ENCODE measurements around the gene GSK3A.

GSK3A gene

DNA sequence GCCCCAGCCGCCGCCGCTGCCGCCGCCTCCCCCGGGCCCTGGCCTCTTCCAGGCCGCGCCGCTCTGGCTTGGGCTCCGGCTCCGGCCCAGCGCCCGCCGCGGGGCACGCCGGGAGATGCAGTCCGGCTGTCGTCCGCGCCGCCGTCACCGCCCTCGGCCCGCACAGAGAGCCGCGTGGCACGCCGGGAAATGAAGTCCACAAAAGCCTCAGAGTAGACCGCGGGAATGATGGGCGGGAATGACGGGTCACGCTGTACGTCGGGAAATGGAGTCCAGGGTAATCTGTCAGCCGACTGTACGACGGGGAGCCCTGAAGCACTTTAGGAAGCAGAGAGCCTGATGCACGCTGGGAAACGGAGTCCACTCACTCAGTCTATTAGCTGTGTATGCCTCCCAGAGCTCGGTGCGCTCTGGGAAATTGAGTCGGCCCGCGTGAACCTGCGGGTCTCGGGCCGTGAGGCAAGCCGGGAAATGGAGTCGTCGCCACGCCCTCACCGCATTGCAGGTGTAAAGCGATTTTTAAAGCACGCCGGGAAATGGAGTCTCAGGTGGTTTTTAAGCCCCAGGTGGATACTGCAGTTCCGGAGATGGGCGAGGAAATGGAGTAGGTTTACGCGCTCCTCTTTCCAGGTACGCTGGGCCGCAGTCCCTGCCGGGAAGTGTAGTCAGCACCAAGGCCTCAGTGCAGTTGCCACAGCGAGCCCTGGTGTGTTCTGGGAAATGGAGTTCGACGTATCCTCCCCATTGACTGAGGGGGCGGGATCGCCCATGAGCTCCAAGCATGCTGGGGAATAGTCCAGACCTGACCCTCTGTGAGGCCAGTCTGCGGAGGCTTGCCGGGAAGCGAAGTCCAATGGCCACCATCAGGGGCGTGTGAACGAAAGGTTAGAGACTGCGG is at the start of gene GSK3A:
Gene GSK3A, minus strand, starts transcription at position 91 of the 898 bp plus-strand sequence. CDS start 137 bp downstream, outside the sequence.
- peak; percentile 96 for DNase-seq

DNA sequence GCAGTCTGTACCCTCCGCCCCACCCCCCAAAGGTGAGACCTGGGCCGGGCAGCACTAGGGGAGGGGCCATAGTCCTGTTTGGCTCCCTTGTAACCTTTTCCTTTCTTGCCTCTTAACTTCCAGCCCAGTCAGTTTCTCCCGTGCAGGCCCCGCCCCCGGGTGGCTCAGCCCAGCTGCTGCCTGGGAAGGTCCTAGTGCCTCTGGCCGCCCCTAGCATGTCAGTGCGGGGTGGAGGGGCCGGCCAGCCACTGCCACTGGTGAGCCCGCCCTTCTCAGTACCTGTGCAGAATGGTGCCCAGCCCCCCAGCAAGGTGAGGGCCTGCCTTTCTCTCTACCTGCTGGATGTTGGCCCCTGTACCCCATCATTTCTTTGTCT is 49.0 kb upstream of the GSK3A start:
- DNase-seq, result no peak

DNA sequence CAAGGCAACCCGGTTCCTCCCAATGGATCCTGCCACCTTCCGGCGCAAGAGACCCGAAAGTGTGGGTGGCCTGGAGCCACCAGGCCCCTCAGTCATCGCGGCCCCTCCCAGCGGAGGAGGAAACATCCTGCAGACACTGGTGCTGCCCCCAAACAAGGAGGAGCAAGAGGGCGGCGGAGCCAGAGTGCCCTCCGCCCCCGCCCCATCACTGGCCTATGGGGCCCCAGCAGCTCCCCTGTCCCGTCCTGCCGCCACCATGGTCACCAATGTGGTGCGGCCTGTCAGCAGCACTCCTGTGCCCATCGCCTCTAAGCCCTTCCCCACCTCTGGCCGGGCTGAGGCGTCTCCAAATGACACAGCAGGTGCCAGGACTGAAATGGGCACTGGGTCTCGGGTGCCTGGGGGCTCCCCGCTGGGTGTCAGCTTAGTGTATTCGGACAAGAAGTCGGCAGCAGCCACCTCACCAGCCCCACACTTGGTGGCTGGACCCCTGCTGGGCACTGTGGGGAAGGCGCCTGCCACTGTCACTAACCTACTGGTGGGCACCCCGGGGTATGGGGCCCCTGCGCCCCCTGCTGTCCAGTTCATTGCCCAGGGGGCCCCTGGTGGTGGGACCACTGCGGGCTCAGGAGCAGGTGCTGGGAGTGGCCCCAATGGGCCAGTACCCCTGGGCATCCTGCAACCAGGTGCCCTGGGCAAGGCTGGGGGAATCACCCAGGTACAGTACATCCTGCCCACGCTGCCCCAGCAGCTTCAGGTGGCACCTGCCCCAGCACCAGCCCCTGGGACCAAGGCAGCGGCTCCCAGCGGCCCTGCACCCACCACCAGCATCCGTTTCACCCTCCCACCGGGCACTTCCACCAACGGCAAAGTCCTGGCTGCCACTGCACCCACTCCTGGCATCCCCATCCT is 48.4 kb upstream of the GSK3A start:
- DNase-seq, result peak; percentile 69

DNA sequence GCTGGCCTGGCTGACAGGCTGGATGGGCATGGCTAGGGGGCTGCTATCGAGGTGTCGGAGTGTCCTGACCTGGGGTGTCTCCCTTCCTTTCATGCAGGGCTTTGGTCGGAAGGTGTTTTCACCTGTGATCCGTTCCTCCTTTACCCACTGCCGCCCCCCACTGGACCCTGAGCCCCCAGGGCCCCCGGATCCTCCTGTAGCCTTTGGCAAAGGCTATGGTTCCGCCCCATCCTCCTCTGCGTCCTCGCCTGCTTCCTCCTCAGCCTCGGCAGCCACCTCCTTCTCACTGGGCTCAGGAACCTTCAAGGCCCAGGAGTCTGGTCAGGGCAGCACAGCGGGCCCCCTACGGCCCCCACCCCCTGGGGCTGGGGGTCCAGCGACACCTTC is 47.7 kb upstream of the GSK3A start:
- DNase-seq, result no peak

DNA sequence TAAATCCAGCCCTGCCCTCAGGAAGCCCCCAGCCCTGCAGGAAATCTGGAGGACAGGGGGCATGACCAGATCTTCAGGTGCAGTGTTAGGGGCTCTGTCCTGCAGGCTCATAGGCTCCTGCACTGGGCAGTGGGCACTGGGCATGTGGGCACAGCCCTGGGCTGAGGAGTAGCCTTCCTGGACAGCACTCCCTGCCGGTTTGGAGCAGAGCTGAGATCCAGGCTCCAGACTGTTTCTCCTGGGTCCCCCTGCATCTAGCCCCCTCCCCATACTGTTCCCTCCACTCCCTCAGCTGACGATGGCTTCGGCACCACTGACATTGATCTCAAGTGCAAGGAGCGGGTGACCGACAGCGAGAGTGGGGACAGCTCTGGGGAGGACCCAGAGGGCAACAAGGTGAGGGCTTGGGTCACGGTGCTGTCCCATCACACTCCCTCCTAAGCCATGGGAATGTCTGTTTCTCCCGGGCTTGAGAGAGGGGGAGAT is 47.2 kb upstream of the GSK3A start:
- no peak for DNase-seq

DNA sequence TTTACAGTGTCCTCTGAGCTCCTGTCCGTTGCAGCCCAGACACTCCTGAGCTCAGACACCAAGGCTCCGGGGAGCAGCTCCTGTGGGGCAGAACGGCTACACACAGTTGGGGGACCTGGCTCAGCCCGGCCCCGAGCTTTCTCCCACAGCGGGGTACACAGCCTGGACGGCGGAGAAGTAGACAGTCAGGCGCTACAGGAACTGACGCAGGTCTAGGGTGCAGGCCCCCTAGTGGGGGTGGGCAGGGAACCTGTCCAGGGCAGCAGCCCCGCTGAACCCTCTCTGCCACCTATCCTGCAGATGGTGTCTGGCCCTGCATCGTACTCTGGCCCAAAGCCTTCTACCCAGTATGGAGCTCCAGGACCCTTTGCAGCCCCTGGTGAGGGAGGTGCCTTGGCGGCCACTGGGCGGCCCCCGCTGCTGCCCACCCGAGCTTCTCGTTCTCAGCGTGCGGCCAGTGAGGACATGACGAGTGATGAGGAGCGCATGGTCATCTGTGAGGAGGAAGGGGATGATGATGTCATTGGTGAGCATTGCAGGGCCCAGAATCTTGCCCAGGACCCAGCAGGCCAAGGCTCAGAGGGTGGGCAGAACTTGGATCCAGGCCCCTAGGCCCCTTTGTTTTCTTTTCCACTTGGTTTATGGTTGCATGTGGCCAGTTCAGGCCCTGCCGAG is 46.6 kb upstream of the GSK3A start:
- DNase-seq, result no peak

DNA sequence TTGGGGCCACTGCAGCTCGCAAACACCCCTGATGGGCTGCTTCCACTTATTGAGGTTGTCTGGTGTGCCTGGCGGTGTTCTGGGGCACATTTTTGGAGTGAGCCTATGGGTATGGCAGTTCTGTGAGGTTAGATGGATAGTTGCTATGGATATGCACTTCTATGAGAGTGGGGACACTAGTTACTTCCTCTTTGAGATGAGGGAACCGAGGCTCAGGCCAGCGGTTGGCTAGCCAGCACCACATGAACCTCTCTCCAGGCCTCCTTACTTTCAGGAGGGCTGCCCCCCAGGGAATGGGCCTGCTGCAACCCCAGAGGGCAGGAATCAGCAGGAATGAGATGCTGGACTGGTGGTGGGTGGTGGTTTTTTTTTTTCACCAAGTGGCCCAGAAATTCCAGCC is 46.0 kb upstream of the GSK3A start:
- no peak for DNase-seq

DNA sequence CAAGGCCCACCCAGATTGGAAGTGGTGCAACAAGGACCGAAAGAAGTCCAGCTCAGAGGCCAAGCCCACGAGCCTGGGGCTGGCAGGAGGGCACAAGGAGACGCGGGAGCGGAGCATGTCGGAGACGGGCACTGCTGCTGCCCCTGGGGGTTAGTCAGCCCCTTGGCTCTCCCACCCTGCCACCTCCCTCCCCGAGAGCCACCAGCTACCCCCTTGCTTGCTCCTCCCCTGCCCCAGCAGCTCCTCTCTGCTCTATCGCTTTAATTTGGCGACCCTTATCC is 45.4 kb upstream of the GSK3A start:
- DNase-seq, result no peak

DNA sequence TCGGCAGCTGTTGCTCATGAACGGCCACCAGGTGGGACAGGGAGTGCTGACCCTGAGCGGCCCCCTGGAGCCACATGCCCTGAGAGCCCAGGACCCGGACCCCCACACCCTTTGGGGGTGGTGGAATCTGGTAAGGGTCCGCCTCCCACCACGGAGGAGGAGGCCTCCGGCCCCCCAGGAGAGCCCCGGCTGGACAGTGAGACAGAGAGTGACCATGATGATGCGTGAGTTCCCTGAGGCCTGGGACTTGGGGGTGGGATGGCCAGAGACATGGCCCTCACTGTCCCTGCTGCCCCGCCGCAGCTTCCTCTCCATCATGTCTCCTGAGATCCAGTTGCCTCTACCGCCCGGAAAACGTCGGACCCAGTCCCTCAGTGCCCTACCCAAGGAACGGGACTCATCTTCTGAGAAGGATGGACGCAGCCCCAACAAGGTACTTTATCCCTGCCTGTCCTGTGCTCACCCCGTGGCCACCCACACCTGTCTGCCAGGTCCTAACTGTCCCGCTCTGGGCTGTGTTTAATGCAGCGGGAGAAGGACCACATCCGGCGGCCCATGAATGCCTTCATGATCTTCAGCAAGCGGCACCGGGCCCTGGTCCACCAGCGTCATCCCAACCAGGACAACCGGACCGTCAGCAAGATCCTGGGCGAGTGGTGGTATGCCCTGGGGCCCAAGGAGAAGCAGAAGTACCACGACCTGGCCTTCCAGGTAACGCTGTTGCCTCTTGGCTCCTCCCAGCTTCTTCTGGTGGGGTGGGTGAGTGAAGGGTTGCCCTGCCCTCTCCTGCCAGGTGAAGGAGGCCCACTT is 44.8 kb upstream of the GSK3A start:
- DNase-seq, result no peak

DNA sequence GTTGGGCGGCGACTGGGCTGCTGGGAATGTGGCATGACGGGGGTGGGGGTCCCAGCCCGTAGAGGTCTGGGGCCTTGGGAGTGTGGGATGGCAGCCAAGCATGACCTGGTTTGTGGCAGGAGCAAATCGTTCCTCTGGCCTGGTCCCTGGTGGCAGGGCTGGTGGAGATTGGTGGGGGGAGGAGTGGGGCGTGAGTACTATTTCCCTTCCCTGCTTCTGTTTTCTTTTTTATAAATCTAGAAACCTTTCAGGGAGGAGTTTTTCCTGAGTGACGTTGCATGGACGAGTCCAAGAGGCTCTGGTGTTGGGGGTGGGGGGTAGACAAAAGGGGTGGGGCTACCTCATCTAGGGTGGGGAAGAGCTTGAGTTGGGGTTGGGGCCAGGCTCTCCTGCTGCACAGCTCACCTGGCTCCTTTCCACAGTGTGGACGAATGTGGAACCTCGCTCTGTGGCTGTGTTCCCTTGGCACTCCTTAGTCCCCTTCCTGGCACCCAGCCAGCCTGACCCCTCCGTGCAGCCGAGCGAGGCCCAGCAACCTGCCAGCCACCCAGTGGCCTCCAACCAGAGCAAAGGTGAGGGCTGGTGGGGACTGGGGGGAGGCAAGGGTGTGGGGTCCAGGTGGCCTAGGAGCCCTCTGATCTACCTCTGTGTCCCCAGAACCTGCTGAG is 44.1 kb upstream of the GSK3A start:
- DNase-seq, result no peak

DNA sequence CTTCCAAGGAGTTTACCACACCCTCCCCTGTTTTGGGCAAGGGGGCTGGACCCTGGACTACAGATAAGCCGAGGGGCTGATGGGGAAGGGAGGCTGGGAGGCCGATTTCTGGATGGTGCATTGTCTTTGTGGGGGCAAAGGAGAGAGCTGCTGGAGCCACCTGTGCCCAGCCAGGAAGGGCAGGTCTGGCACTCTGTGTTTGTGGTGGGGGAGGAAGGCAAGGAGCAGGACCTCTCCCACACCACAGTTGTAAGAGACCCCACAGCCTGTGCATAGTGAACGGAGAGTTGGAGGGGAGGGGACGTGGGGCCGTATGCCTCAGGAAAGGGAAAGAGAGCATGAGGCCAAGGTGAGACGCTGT is 43.6 kb upstream of the GSK3A start:
- no peak for DNase-seq

DNA sequence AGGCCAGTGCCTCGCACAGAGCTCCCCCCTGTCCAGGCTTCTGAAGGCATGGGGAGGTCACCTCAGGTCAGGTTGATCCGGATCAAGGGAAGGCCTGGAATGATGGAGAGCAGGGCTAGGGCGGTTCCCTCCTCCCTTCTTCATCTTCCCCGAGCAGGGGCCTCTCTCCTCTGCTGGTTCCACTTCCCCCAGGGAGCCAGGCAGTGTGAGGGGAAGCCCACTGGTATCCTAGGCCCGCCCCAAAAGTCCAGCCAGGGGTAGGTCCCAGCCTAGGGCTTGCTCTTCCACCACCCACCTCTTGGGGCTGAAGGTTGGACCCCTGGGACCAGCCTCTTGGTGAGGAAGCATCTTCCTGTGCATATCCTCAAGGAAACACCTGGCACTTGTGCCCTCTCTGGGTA is 43.1 kb upstream of the GSK3A start:
- DNase-seq, result no peak

DNA sequence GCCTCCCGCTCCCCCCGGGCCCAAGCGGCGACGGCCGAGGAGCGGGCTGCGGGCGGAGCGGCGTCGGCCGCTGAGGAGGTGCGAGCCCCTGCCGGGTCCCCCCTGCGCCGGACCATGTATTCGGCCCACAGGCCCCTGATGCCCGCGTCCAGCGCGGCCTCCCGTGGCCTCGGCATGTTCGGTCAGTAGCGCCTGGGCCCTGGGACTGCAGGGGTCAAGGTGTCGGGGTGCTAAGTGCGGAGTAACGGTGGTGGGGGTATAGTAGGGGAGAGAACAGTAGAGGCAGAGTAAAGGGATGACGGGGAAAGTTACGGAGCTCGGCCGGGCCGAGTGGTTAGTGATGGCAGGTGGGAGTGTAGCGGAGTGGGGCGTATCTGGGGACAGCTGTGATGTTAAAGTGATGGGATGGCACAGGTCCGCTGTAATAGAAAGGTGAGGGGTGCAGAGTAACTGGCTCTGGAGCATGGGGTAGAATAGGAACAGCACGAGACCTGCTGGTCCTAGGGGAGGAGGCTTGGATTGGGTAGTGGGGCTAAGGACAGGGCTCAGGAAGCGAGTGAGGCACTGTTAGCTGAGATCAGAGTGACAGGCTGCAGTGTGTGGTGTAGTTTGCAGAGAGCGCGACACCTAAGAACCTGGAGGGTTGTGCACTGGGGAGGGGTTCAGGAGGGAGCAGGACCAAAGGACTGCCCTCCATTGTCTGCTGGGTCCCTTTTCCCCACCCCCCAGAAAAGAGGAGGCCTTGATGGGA is 42.4 kb upstream of the GSK3A start:
- peak; percentile 50 for DNase-seq

DNA sequence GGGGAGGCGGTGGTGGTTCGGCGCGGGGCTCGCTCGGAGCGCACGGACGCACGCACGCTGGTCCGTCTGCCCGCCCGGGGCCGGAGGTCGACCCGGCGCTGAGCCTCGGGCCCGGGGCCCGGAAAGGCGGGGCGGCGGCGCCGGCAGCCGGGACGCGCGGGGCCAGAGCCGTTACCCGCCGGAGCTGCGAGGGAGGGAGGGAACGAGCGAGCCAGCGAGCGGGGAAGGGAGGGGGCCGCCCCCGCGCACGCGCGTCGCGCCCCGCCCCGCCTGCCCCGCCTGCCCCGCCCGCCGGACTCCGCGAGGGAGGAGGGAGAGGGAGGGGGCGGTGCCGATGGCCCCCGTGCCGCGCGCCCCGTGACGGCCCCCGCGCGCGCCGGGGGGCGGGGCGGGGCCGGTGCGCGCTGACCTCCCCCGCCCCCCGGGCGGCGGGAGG is 41.7 kb upstream of the GSK3A start:
- peak; percentile 84 for DNase-seq

DNA sequence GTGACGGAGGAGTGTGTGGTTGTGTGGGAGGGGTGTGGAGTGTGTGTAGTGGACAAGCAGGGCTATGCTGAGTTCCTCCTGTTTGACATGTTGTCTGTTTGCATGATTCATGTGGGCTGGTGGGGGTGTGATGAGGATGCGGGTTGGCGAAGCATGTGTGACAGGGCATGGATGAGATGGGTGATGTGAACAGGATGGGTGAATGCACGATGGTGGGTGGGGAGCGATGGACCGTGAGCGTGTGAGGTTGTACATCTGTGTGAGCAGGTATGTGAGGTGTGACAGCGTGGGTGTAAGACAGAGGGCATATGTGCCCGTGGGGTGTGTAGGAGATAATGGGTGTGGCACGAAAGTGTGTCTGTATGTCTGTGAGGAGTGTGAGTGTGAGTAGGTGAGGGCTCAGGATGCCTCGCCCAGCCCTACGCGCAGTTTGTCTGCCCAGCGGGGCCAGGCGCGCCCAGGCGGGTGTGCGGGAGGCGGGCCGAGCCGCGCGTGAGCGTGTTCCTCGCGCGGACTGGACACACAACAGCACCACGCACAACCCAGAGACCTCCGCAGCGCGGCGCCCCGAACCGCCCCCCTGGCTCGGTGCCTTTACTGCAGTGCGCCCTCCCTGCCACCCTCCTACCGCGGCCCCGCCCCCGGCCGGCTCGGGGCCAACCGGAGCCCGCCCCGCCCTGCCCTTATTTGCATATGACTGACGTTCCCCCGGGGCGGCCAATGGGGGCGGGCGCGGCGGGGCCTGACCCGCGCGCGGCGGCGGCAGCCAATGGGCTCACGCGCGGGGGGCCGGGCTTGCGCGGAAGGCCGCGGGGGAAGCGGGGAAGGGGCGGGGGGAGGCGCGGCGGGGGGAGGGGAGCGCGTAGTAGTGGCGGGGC is 41.0 kb upstream of the GSK3A start:
- peak; percentile 96 for DNase-seq

DNA sequence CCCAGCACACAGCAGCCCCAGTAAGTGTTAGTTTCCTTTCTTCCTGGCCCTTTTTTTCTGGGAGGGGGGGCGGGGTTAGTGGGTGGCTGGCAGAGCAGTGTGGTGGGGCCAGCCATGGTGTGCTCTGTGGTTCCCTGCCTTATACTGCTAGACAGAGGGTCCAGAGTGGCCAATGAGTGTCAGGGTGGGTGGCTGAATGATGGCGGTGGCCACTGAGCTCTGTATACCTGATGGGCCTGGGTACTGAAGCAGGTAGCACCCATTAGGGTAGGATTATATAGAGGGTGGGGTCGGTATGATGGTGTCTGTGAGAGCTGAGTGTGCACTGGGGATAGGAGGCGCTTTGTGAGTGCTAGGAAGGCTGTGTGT is 40.4 kb upstream of the GSK3A start:
- no peak for DNase-seq

DNA sequence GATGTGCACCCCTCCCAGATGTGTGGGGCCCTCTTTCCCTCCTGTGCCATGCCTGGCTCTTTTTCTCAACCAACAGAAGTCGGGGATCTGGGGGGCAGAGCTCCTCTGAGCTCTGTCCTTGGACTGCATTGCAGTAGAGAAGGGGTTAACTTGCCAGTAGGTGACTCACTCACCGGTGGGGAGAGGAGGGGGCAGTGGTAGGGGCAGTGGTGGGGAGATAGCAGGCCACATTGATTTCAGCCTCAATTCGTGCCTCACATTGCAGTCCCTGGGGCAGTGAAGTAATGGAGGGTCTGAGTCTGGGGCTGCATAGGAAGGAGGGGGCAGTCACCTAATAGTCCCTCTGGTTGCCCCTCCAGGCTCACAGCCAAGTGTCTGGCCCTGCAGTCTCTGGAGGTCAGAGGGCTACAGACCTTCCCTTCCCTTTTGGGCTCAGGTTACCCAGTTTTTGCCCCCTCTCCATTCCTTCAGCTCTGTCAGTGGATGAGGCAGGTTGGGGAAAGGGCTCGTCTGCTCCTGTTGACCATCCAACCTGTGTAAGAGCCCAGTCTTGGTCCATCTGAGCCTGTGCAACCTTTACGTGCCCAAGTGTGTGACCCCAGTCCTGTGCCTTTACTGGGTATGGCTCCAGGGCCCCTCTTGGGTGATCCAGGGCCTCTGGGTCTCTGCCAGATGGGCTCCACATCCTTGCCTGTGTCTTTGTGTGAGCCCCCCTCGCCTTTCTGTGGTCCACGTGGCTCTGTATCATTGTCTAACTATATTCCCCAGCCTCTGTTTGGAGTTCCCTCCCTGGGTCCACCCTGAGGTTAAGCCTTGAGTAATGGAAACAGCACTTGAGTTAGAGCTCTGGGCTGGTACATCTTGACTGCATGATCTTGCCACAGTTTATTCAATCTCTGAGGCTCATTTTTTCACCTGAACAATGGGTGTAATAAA is 39.7 kb upstream of the GSK3A start:
- DNase-seq, result no peak

DNA sequence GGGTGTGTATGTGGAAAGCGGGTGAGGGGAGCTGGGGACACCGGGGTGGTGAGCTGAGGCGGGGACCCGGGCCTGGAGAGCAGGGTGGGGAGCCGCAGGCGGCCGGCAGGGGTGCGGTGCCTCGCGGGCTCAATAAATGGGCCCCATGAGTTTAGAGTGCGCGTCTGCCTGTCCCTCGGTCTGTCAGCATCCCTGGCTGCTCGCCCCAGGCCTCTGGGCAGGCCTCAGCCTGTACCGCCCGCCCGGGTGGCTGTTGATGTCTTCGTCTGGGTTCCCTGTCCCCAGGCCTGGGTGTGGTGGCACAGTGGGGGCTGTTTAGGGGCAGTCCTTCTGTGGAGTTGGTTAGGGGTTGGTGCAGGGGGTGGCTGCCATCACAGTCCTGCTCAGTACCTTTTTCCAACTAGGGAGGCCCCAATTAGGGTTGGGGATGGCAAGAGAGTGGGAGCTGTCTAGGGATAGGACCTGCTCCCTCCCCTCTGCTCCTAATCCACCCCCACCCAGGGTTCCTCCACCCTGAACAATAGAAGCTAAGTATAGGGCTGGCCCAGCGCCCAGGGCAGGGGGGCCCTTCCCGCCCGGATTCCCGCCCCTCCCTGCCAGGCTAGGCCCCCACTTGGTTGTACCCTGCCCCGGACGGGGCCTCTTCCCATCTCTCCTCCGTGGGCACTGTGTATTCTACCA is 38.9 kb upstream of the GSK3A start:
- peak; percentile 46 for DNase-seq

DNA sequence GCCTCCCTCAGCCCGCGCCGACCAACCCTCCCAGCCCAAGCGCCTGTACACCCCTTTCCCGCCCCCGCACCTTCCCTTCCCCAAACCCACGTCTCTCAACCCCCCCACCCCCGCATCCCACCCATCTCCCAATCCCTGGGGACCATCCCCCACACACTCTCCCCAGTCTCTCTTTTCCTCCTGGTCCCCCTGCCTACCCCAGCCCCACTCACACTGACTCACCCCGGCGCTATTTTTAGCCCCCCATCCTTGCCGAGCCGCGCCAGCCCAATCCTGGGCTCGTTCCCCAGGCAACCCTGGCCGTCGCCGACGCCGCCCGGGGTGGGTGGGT is 38.4 kb upstream of the GSK3A start:
- DNase-seq, result no peak

Measured in activated CD4-positive, alpha-beta T cell treated with anti-CD3 and anti-CD28 coated beads for 48 hours (primary cell).